GM12892 (cell line): ENCODE results near the gene NDOR1.

Experiments used
- DNase-seq: peaks from one replicate; pipeline ENCODE4 v3.0.0; 2011; ENCODE audit not compliant: insufficient read length
- FAIRE-seq: peaks from 2 replicates; lab custom pipeline; 2011; peaks lifted over from hg19 to GRCh38; lab: Jason Lieb, UNC
- POLR2A ChIP-seq: IDR thresholded peaks from 2 replicates; pipeline ENCODE4 v1.6.1; 2011; ENCODE audit warnings: low read depth, low read length, control low read depth
- POLR2AphosphoS5 ChIP-seq: IDR thresholded peaks from 2 replicates; pipeline ENCODE4 v1.6.1; 2011; ENCODE audit warnings: low read depth, low read length, control low read depth
- TAF1 ChIP-seq: IDR thresholded peaks from 2 replicates; pipeline ENCODE4 v1.6.1; 2011; ENCODE audit warnings: low read depth, mild to moderate bottlenecking, control low read depth, low read length, borderline replicate concordance

The NDOR1 gene

DNA sequence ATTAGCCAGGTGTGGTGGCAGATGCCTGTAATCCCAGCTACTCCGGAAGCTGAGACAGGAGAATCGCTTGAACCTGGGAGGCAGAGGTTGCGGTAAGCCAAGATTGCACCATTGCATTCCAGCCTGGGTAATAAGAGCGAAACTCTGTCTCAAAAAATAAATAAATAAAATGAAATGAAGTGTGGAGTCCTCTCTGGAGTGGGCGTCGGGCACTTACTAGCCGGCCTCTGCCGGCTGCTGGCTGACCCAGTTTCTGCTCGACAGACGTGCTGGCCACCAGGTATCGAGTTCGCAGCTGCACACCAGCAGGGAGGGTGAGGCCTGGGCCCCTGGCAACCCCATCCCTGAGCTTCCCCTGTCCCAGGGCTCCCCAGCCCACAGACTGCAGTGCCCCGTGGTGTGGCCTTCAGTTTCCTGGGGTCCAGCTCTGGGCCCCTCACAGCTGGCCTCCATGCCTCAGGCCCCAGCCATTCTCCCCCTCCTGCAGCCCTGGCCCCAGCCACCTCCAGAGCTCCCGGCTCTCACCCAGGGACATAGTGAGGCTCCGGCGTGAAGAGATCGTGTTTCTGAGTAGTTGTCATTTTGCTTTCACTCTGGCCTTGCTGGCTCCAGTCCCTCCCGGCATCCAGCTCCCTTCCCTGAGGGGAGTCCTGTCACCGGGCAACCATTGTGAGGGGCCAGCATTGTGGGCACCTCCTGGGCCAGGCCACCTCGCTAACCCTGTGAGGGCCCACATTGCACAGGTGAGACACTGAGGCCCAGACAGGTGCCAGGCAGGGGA lies 41.8 kb downstream of the NDOR1 start:
- no peak for FAIRE-seq
- no peak for DNase-seq
- TF ChIP-seq TAF1 (no peak), POLR2A (no peak), POLR2AphosphoS5 (no peak)

DNA sequence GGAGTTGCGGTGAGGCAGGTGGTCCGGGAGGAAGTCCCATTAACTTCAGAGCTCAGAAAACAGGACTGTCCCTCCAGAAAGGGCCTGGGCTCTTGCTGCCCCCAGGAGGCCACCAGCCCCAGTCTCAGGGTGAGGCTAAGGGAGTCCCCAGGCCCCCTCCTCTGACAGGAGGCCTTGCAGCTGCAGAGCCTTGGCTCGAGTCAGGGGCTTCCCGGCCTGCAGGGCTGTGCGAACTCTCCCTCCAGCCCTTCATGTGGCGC lies 42.3 kb downstream of the NDOR1 start:
- DNase-seq (no peak), FAIRE-seq (no peak)
- TF ChIP-seq POLR2AphosphoS5 (no peak), TAF1 (no peak), POLR2A (no peak)

DNA sequence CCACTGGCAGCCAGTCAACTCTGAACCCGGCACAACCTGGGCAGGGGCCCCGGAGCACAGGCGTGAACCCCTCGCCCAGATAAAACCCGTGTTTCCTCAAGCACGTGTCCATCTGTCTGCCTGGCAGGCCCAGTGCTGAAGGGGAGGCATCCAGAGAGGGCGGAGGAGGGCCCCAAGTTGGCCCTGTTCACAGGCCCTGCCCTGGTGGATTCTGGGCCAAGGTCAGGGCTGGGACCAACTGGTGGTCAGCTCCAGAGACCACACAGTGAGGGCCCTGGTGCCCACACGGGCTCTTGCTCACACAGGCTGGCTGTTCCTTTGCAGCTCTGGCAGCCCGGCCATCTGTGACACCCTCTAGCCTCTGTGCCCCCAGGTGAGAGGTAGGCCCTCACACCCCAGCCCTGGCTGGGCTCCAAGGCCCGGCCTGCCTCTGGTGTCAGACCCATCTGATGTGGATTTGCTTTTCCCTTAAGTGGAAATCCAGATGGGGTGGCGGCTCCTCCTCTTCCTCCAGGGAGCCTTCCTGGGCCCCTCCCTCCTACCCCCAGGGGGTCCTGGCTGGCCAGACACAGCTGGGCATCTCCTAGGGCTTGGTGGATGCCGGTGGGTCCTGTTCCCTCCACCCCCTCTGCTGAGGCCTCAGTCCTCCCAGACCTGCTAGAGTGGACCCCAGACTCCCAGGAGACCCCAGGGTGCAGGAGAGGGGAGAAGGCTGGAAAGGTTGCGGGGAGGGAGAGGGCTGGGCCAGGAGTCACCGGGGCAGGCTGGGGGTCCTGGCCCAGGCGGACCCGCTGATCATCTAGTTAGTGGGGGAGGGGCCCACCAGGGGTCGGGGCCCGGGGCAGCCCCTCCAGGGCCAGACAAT lies 45.1 kb downstream of the NDOR1 start:
- DNase-seq = no peak
- no peak for FAIRE-seq
- TF ChIP-seq TAF1 (no peak), POLR2AphosphoS5 (no peak), POLR2A (no peak)

GRCh38 chr9:137251194-137251461 lies 45.6 kb downstream of the NDOR1 start, which contains the start of gene STPG3:
STPG3 (plus strand) TSS chr9:137251286; CDS start chr9:137251287, 1 bp downstream.
- FAIRE-seq (no peak), DNase-seq (no peak)
- no peak for TF ChIP-seq POLR2A
- no peak for TF ChIP-seq POLR2AphosphoS5
- TF ChIP-seq TAF1 = no peak

DNA sequence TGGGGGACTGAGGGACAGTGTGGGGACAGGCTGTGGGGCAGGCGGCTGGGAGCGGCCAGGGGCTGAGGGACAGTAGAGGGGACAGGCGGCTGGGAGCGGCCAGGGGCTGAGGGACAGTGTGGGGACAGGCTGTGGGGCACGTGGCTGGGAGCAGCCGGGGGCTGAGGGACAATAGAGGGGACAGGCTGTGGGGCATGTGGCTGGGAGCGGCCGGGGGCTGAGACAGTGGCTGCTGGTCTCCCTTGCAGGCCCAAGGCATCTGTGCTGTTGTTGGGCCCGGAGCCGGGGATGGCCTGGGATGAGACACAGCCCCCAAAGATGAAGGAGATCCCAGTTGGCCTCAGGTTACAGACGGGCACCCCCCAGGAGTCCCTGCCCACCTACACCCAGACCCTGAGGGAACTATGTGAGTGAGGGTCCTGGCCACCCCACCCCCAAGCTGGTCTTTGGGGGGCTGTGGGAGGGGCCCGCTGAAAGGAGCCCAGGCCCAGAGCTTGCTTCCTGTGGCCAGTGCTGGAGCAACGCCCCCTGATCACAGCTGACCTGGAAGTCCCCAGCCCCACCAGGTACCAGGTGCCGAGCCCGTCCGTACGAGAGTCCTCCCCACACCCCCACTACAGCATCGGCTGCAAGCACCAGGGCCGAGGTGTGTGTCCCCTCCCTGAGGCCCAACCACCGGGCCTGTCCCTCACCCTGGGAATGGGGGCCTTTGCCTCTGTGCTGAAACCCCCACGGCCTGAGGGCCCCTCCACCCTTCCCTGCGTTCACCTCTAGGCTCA lies 46.2 kb downstream of the NDOR1 start:
- DNase-seq (no peak), FAIRE-seq (no peak)
- TF ChIP-seq TAF1 (no peak), POLR2AphosphoS5 (no peak), POLR2A (no peak)

GRCh38 chr9:137252555-137253506 lies 47.3 kb downstream of the NDOR1 start:
- no peak for DNase-seq
- no peak for FAIRE-seq
- TF ChIP-seq TAF1 = no peak

DNA sequence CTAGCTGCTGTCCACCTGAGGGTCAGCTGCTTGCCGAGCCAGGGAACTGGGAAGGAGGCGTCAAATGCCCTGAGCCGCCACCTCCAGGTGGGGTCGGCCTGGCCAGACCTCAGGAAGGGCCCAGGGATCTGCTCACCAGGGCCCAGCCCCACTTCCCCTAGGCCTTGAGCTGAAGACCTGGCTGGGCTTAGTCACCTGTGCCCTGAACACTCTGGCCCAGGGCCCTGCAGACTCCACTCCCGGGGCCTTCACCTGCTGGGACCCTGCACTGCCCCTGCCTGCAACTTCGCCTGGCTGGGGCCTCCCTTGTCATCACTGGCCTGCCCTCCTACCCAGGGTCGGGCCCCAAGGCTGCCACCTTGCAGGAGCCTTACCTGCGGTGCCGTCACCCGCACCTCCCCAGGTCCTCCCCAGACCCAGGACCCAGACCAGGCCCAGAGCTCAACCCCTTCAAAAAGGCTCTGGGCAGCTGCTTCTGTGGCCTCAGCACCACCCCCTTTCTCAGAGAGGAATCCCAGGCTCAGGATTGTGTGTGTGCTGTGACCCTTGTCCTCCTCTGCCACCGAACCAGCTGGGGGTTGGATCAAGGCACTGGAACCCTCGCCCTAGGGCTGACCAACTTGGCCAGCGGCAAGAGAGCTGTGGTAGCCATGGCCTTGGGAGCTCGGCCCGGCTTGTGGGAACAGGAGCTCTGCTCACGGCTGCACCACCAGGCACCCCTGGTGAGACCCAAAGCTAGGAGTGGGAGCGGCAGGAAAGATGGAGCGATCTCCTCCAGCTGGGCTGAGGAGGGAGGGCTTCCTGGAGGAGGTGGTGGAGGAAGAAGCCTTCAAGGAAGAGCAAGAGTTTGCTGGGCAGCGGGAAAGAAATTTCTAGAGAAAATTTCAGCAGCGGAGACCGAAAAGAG lies 48.5 kb downstream of the NDOR1 start:
- no peak for DNase-seq
- FAIRE-seq = no peak

GRCh38 chr9:137254624-137255447 lies 49.3 kb downstream of the NDOR1 start, which contains the start of gene NELFB:
NELFB (plus strand) TSS chr9:137255327.
- peak; percentile 100 for DNase-seq
- TF ChIP-seq POLR2A (peak; percentile 68), TAF1 (no peak)
- peak; percentile 100 for FAIRE-seq

More for the DNA sequence above, 48.5 kb downstream of the NDOR1 start:
- no peak for TF ChIP-seq TAF1
- TF ChIP-seq POLR2A = no peak

GRCh38 chr9:137255448-137256114 lies 50.1 kb downstream of the NDOR1 start:
- no peak for TF ChIP-seq TAF1
- no peak for TF ChIP-seq POLR2AphosphoS5
- TF ChIP-seq POLR2A = no peak; the same call in 1 of the 2 replicates
- FAIRE-seq = no peak
- no peak for DNase-seq
